Gastroesophageal sphincter (tissue), 3 donors: ENCODE results near the gene KRR1.

Source experiments
- EP300 ChIP-seq: sonication (generic); formaldehyde crosslinking; IDR thresholded peaks from one replicate; pipeline ENCODE4 v1.6.1; 2017; ENCODE audit warnings: antibody characterized with exemption, mild to moderate bottlenecking
- TF ChIP-seq, protein P1 (sequence below), 4 experiments: fragments of 200-600 bp in 2 of 4; fragments of 450-650 bp in 2 of 4; sonication (generic) in 1 of 4; IDR thresholded peaks; one replicate each; pipeline ENCODE4 v1.5.1; 2017 to 2019; ENCODE audit warnings: antibody characterized with exemption in 4 of 4, mild to moderate bottlenecking in 2 of 4, moderate library complexity in 2 of 4

GRCh38 chr12:75556311-75556899, 45.0 kb upstream of the KRR1 start:
- TF ChIP-seq, protein P1, sequence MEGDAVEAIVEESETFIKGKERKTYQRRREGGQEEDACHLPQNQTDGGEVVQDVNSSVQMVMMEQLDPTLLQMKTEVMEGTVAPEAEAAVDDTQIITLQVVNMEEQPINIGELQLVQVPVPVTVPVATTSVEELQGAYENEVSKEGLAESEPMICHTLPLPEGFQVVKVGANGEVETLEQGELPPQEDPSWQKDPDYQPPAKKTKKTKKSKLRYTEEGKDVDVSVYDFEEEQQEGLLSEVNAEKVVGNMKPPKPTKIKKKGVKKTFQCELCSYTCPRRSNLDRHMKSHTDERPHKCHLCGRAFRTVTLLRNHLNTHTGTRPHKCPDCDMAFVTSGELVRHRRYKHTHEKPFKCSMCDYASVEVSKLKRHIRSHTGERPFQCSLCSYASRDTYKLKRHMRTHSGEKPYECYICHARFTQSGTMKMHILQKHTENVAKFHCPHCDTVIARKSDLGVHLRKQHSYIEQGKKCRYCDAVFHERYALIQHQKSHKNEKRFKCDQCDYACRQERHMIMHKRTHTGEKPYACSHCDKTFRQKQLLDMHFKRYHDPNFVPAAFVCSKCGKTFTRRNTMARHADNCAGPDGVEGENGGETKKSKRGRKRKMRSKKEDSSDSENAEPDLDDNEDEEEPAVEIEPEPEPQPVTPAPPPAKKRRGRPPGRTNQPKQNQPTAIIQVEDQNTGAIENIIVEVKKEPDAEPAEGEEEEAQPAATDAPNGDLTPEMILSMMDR (IDR thresholded peaks at IDR 0.05), result no peak
- TF ChIP-seq EP300, result no peak
